Karpas-422 (cell line): ENCODE data around the gene ZFAND2B. TPM values are rescaled to one million over a fixed set of nuclear protein-coding genes. Genes with fewer than 3 reads are reported as not detected.

ENCODE experiments used
- DNase-seq: peaks from one replicate; pipeline ENCODE4 v3.0.0-alpha.2; 2015
- H2AFZ ChIP-seq: fragments of 200-600 bp; sonication (generic); 2 replicates; pipeline ENCODE4 v1.6.1; 2014; ENCODE audit warnings: antibody characterized with exemption, low read length, mixed read lengths
- H3K27ac ChIP-seq: fragments of 200-600 bp; sonication (generic); 2 replicates; pipeline ENCODE4 v1.5.1; 2014; ENCODE audit warnings: mild to moderate bottlenecking, low read length, moderate library complexity
- H3K27me3 ChIP-seq: fragments of 200-600 bp; sonication (generic); 2 replicates; pipeline ENCODE4 v1.6.1; 2014; ENCODE audit warnings: low read length, mixed read lengths
- H3K36me3 ChIP-seq: fragments of 200-600 bp; sonication (generic); 2 replicates; pipeline ENCODE4 v1.6.1; 2014; ENCODE audit warnings: low read length, mixed read lengths; ENCODE audit not compliant: insufficient read depth
- H3K4me1 ChIP-seq: fragments of 200-600 bp; sonication (generic); 2 replicates; pipeline ENCODE4 v1.6.1; 2014; ENCODE audit warnings: mild to moderate bottlenecking, low read length, mixed read lengths
- H3K4me2 ChIP-seq: fragments of 200-600 bp; sonication (generic); 2 replicates; pipeline ENCODE4 v1.6.1; 2014; ENCODE audit warnings: low read length, low read depth, mild to moderate bottlenecking; ENCODE audit not compliant: poor library complexity, severe bottlenecking
- H3K4me3 ChIP-seq: fragments of 200-600 bp; sonication (generic); 2 replicates; pipeline ENCODE4 v1.5.1; 2014; ENCODE audit warnings: mild to moderate bottlenecking, antibody characterized with exemption, low read length, mixed read lengths
- H3K79me2 ChIP-seq: fragments of 200-600 bp; sonication (generic); 2 replicates; pipeline ENCODE4 v1.6.1; 2014; ENCODE audit warnings: mild to moderate bottlenecking, low read length, mixed read lengths
- H3K9ac ChIP-seq: fragments of 200-600 bp; sonication (generic); 2 replicates; pipeline ENCODE4 v1.6.0; 2014; ENCODE audit warnings: low read length
- H3K9me2 ChIP-seq: fragments of 200-600 bp; sonication (generic), shearing (Covaris generic); replicated peaks from 2 replicates; pipeline ENCODE4 v1.6.0; 2014; ENCODE audit warnings: mild to moderate bottlenecking, low read length, moderate library complexity; ENCODE audit not compliant: insufficient read depth
- H3K9me3 ChIP-seq: fragments of 300-700, 200-600 bp; sonication (generic); 2 replicates; pipeline ENCODE4 v1.6.1; 2014; ENCODE audit warnings: low read length, mixed read lengths
- H4K20me1 ChIP-seq: fragments of 200-600 bp; sonication (generic); 2 replicates; pipeline ENCODE4 v1.6.1; 2014; ENCODE audit warnings: mild to moderate bottlenecking, antibody characterized with exemption, low read length, low read depth; ENCODE audit not compliant: insufficient read depth
- total RNA-seq: library from RNA; depleted of rRNA; stranded (reverse); fragments of >200 nt; shearing (Covaris generic); gene quantifications from 2 replicates; pipeline ENCODE4 v1.2.3, GENCODE V29; 2014; ENCODE audit warnings: low replicate concordance

The ZFAND2B gene
- total RNA-seq, 1 experiment from 2014 or later = 28.0 TPM

DNA sequence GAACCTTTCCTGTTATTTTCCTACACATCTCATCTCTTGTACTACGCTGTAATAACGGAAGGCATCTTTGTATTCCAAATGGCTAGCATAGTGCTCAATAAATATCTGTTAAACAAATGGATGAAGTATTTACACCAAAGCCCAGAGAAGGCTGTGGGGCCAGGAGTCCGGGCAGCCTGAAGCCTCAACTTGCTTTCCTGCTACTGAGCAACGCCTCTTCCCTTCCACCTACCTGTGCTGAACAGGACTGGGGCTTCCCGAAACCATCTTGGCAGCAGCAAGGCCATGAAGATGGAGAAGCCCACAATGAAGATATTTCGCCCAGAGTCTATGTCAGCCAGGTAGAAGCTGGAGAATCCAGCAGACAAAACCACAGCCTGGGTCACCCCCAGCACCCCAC is 43.4 kb upstream of the ZFAND2B start:
- H2AFZ ChIP-seq = no peak overlapping the region
- no peaks in the 10 kb centered on the region for H3K9me3 ChIP-seq
- H3K79me2 ChIP-seq = no peaks in the 10 kb centered on the region; the same call in 1 of the 2 replicates
- no peak overlapping the region for H3K4me3 ChIP-seq
- no peaks in the 10 kb centered on the region for H3K9me2 ChIP-seq
- no peak for DNase-seq
- 0 out of 2 replicates have a peak, but pooled peaks cover 4% of the 10 kb centered on the region for H3K36me3 ChIP-seq
- no peaks in the 10 kb centered on the region for H3K27me3 ChIP-seq
- no peak overlapping the region for H3K27ac ChIP-seq
- H3K9ac ChIP-seq = no peak overlapping the region
- peaks cover 20% of the 10 kb centered on the region for H3K4me1 ChIP-seq
- no peak overlapping the region for H3K4me2 ChIP-seq
- H4K20me1 ChIP-seq = no peaks in the 10 kb centered on the region

DNA sequence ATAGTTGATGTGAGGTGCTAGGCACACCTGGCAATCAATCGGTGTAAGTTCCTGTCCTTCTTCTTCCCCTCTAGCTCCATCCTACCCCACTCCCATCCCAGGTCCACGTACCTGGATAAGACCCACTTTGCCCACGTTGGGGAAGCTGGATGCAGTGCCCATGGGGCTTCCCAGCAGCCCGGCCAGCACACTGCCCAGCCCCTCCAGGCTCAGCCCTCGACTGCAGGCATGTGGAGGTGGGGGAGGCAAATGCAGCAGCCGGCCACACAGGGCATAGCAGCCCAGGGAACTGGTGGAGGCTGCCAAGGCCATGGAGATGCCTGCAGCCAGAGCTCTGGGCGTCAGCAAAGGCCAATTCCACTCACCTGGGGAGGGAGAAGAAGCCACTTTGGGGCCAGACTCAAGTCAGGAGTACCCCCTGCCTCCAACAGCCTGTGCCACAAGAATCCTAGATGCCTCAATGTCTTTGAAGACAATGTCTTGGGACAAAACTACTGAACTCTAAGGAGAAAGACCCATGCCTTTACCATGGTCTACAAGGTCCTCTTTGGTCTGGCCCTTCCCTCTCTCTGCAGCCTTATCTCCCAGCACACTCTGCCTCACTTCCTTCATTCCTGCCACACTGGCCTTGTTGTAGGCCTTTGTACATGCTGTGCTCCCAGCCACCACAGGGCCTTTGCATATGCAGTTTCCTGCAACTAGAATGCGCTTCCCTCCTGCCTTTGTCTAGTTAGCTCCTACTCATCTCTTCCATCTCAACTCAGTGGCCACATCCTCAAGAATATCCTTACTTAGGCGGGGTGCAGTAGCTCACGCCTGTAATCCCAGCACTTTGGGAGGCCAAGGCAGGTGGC is 41.3 kb upstream of the ZFAND2B start:
- no peak overlapping the region for H3K27ac ChIP-seq
- H3K9ac ChIP-seq = no peak overlapping the region
- no peaks in the 10 kb centered on the region for H3K27me3 ChIP-seq
- no peaks in the 10 kb centered on the region for H3K9me3 ChIP-seq
- H3K36me3 ChIP-seq = 0 out of 2 replicates have a peak, but pooled peaks cover 4% of the 10 kb centered on the region
- no peaks in the 10 kb centered on the region for H4K20me1 ChIP-seq
- no peak overlapping the region for H2AFZ ChIP-seq
- H3K4me1 ChIP-seq = peaks cover 12% of the 10 kb centered on the region
- no peak overlapping the region for H3K4me3 ChIP-seq
- DNase-seq = peak; percentile 37
- no peaks in the 10 kb centered on the region for H3K9me2 ChIP-seq
- no peak overlapping the region for H3K4me2 ChIP-seq
- H3K79me2 ChIP-seq = no peaks in the 10 kb centered on the region

DNA sequence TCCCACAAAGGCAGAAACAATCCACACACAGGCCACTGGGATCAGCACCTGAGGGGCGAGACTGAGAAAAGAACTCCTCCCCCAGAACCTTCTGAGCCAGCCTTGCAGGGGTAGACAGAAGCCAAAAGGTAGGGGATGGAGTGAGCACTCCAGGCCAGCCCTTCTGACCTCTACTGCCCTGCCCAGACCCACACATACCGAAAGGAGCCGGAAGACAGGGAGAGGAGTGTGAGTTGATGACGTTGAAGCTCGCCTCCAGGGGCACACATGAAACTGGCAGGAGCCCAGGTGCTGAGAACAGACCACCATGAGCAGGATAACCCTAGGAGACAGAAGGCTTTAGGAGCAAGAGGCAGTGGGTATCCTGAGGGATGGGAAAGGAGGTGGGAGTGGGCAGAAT is 38.6 kb upstream of the ZFAND2B start:
- Histone ChIP-seq H2AFZ (no peak overlapping the region), H3K4me2 (no peak overlapping the region), H3K9me3 (no peaks in the 10 kb centered on the region), H3K27me3 (no peaks in the 10 kb centered on the region), H3K27ac (no peak overlapping the region), H3K4me3 (no peak overlapping the region), H3K36me3 (0 out of 2 replicates have a peak, but pooled peaks cover 4% of the 10 kb centered on the region), H3K9ac (no peak overlapping the region), H3K4me1 (no peaks in the 10 kb centered on the region), H4K20me1 (no peaks in the 10 kb centered on the region), H3K79me2 (no peaks in the 10 kb centered on the region), H3K9me2 (no peaks in the 10 kb centered on the region)
- DNase-seq = peak; percentile 30

DNA sequence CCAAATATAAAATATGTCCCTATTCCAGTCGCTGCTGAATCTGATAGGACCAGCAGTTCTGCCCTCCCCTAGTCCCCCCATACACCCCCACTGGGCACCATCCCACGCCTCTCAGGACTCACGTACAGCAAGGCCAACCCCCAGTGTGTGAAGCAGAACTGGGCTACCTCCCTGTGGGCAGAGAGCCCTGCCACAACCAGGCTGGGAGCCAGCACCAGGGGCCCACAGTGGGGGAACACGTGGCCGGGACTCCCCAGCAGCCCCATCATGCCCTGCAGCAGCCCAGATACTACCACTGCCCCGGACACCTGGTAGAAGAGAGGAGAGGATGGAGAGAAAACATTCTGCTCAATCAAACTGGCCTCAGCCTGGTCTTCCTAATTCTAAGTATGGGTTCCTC is 38.1 kb upstream of the ZFAND2B start:
- H4K20me1 ChIP-seq = no peaks in the 10 kb centered on the region
- no peak overlapping the region for H3K9ac ChIP-seq
- DNase-seq = peak; percentile 39

DNA sequence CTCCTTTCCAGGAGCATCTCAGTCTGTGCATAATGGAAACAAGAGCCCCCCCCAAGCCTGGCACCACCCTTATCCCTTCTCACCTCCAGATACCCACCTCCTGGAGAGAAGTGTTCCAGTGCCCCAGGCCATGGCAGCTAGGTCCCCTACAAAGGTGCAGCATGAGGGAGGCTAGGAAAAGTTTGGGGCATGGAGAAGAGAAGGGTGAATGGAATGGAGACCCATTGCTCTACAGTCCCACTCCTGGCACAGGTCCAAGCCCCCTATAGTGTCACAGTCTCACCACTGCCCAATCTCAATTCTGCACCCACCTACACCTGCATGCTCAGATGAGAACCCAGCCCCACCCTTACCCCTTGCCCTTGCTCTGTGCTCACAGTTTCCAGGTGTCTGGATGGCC is 37.6 kb upstream of the ZFAND2B start:
- Histone ChIP-seq H2AFZ (no peak overlapping the region), H3K27ac (no peak overlapping the region), H3K27me3 (no peaks in the 10 kb centered on the region), H3K4me3 (no peak overlapping the region), H4K20me1 (no peaks in the 10 kb centered on the region), H3K79me2 (no peaks in the 10 kb centered on the region), H3K4me2 (no peak overlapping the region), H3K36me3 (0 out of 2 replicates have a peak, but pooled peaks cover 4% of the 10 kb centered on the region), H3K4me1 (no peaks in the 10 kb centered on the region), H3K9ac (no peak overlapping the region), H3K9me2 (no peaks in the 10 kb centered on the region), H3K9me3 (no peaks in the 10 kb centered on the region)
- DNase-seq = peak; percentile 26

More for the DNA sequence above, 38.1 kb upstream of the ZFAND2B start:
- Histone ChIP-seq H3K9me2 (no peaks in the 10 kb centered on the region), H3K4me2 (no peak overlapping the region), H3K9me3 (no peaks in the 10 kb centered on the region), H3K79me2 (no peaks in the 10 kb centered on the region), H2AFZ (no peak overlapping the region), H3K4me3 (no peak overlapping the region), H3K4me1 (no peaks in the 10 kb centered on the region), H3K36me3 (0 out of 2 replicates have a peak, but pooled peaks cover 4% of the 10 kb centered on the region), H3K27me3 (no peaks in the 10 kb centered on the region), H3K27ac (no peak overlapping the region)

DNA sequence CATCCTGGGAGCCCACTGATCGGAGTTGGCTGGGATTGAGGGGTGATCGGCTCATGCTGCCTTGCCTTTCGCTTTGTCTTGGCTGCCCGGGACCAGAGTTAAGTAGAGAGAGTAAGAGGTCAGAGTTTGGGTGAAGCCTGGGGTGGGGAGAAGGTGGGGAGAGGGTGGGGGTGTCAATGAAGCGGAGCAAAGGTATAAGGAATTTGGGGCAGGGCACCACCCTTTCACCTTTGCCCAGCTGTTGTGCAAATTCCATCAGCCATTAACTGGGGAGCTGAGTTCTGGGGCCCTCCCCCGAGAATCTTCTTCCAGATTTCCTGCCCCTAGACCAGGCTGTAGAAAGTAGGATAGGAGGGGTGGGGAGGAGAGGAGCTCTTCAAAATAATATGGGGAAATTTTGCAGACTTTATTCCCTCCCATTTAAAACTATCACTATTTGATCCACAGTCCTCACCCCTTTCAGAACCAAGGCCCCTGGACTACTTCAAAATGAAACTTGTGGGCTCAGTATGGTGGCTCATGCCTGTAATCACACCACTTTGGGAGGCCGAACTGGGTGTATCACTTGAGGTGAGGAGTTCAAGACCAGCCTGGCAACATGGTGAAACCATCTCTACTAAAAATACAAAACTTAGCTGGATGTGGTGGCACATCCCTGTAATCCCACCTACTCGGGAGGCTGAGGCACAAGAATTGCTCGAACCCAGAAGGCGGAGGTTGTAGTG is 36.5 kb upstream of the ZFAND2B start, which contains the start of gene SLC23A3:
Gene SLC23A3, minus strand, starts transcription at position 100 of the 725 bp plus-strand sequence. Its CDS starts 45 bp downstream, at position 55.
- H3K9me2 ChIP-seq = no peaks in the 10 kb centered on the region
- H3K36me3 ChIP-seq = peaks cover 12% of the 10 kb centered on the region; the same call in 1 of the 2 replicates
- no peaks in the 10 kb centered on the region for H4K20me1 ChIP-seq
- H3K9me3 ChIP-seq = no peaks in the 10 kb centered on the region
- H3K9ac ChIP-seq = no peak within 1 kb of the TSS
- H2AFZ ChIP-seq = no peak within 1 kb of the TSS
- no peak within 1 kb of the TSS for H3K4me2 ChIP-seq
- DNase-seq = peak; percentile 37
- H3K4me3 ChIP-seq = no peak within 1 kb of the TSS
- no peaks in the 10 kb centered on the region for H3K4me1 ChIP-seq
- no peak within 1 kb of the TSS for H3K27ac ChIP-seq
- H3K79me2 ChIP-seq = peaks cover 9% of the 10 kb centered on the region; the same call in 1 of the 2 replicates
- H3K27me3 ChIP-seq = no peaks in the 10 kb centered on the region

DNA sequence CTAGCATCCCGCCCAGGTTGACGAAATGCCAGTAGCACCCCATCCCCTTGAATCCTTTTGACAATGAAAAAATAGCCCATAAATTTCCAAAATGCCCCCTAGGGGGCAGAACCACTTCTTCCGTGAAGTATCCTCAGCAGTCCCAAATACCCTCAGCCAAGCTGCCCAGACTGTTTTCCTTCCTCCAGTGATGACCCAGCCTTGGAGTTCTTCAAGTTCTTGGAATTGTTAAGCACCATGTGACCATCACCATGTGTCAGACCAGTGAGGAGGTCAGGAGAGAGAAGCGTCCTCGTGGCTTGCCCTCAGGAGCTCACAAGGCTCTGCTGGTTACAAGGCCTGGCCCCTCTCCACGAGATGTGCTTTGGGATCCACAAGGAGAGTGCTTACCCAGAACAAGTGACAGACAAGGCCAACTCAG is 35.3 kb upstream of the ZFAND2B start:
- H3K9me3 ChIP-seq = no peaks in the 10 kb centered on the region
- no peak overlapping the region for H3K27ac ChIP-seq
- no peaks in the 10 kb centered on the region for H3K27me3 ChIP-seq
- peaks cover 12% of the 10 kb centered on the region; the same call in 1 of the 2 replicates for H3K36me3 ChIP-seq
- DNase-seq = peak; percentile 76
- no peak overlapping the region for H3K9ac ChIP-seq
- H2AFZ ChIP-seq = no peak overlapping the region
- peaks cover 7% of the 10 kb centered on the region for H3K4me1 ChIP-seq
- no peak overlapping the region for H3K4me2 ChIP-seq
- H3K9me2 ChIP-seq = no peaks in the 10 kb centered on the region
- peaks cover 18% of the 10 kb centered on the region for H3K79me2 ChIP-seq
- H3K4me3 ChIP-seq = no peak overlapping the region
- no peaks in the 10 kb centered on the region for H4K20me1 ChIP-seq
